AG09319 (cell line): ENCODE results near the gene KPNA3.
A peak's percentile ranks its signal among the peaks of the same experiment; 100 is the strongest.

Experiments
- DNase-seq: peaks from one replicate; pipeline ENCODE4 v3.0.0-alpha.2; 2010; ENCODE audit warnings: low read depth; ENCODE audit errors: extremely low read depth
- CTCF ChIP-seq: IDR thresholded peaks from 2 replicates; pipeline ENCODE4 v1.5.1; 2011; ENCODE audit warnings: low read depth, mild to moderate bottlenecking, inconsistent platforms, low read length, moderate library complexity

Gene KPNA3

GRCh38 chr13:49654011-49654410 is 138.5 kb downstream of the KPNA3 start:
- TF ChIP-seq CTCF, result no peak
- DNase-seq, result no peak

- TF ChIP-seq CTCF, result no peak
- DNase-seq, result no peak
Measured at GRCh38 chr13:49653478-49653877, 139.0 kb downstream of the KPNA3 start.

GRCh38 chr13:49652355-49653305 is 139.9 kb downstream of the KPNA3 start:
- TF ChIP-seq CTCF, result peak; percentile 41
- DNase-seq, result no peak

- TF ChIP-seq CTCF, result no peak
- no peak for DNase-seq
Measured at GRCh38 chr13:49651570-49652354, 140.7 kb downstream of the KPNA3 start.

- no peak for TF ChIP-seq CTCF
- no peak for DNase-seq
Measured at GRCh38 chr13:49649963-49650312, 142.5 kb downstream of the KPNA3 start.
